HG02884 (cell line): ENCODE results near the gene CERS3.

Experiments used
- ATAC-seq: cut with Tn5 transposase; IDR thresholded peaks from one replicate; pipeline ENCODE4 v1.9.1; 2021; ENCODE audit warnings: mild to moderate bottlenecking, moderate library complexity; ENCODE audit not compliant: unreplicated experiment

The CERS3 gene

GRCh38 chr15:100385300-100386050 is 143.3 kb downstream of the CERS3 start:
- ATAC-seq: no peak

DNA sequence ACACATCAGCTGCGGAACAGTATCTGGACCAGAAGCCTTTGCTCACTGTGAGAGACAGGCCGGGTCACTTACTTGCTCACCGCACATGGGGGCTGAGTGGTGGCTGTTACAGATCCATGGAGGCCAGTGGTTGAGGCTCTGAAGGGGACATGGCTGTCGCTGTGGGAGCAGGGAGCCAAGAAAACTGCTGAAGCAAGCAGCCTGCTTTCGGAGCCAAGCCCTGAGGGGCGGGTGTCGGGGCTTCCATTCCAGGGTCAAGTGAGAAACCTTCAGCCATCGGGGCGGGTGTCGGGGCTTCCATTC is 144.7 kb downstream of the CERS3 start:
- ATAC-seq: no peak

DNA sequence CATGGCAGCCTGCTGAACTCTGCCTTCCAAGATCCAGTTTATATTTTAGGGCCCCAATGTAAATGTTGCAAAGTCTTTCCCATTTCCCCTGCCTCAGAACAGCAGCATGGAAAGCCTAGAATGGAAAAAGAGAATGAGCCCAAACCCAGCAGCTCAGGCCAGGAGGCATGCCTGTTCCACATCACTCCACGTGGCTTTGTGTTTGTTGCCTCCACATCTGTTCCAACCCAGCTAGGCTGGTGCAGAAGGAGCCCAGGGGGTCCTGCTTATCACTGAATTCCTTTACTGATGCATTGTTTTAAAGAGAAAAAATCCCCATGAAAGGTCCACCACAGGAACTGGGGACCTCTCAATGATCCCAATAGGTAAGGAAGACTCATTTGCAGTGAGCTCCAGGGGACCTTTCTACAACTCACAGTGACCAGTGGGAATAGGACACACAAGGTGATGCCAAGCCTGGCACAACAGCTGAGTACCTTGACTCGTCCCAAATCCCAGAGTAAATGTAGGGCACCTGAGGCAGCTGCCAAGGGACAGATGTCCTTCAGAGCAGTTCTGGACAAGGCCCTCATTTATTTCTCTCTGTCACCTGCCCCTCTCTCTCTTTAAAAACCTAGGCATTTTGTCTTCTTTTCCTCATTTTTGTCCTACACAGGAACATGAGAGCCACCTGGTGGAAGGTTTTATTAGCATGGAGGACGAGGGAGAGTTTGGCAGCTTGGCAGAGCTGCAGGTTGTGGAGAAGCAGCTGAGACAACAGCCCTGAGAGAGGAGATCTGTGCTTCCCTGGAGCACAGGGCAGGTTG is 145.2 kb downstream of the CERS3 start:
- ATAC-seq: no peak

- no peak for ATAC-seq
These were observed 154.8 kb downstream of the CERS3 start for GRCh38 chr15:100373942-100374341.

DNA sequence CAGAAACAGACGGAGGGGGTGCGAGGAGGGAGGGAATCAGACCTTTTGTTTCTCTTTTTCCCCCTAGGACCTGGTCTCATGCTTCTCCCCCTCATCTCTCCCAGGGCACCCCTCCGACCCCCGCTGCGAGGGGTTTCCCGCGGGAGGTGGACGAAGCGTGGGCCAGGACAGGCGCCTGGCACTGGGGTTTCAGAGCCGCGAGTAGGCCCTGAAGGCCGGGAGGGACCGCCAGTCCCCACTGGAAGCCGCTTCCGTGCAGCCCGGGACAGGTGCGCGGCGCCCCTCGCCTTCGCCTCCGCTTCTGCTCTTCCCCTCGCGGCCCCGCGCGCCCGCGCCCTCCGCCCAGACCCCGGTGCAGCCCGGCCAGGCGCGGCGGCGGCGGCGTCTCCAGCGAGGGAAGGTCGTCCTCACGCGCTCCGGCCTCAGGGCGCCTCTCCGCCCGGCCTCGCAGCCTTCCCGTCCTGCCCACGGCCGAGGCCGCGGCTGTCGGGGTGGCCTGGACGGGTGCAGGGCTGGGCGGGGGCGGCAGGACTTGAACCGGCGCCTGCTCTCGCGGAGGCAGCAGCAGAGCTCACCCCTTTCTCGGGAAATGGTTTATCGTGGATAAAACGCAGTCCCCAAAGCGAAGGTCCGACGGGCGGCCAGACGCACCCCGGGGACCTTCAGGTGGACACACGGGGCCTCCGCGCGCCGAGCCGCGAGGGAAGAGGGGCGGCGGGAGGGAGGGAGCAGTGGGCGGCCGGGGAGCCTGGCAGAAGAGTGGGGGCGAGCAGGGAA is 155.4 kb downstream of the CERS3 start:
- ATAC-seq: no peak

GRCh38 chr15:100372739-100373119 is 156.0 kb downstream of the CERS3 start:
- no peak for ATAC-seq

GRCh38 chr15:100355342-100355741 is 173.4 kb downstream of the CERS3 start:
- ATAC-seq: no peak

DNA sequence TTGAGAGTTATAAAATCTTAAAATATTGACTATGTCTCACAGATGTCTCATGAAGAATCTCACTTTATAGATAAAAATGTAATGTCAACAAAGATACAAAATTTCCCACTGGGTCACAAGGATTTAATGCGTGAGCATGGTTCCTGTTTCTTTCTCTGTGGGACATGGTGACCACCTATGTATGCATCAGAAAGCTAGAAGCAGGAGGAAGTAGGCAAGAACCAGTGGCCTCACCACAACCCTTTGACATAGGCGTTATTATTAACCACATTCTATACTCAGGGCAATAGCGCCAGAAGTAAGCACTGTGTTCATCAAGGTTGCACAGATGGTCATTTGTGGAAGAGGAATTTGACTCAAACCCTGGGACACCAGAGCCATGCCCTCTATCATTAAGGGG is 175.3 kb downstream of the CERS3 start:
- ATAC-seq: no peak

GRCh38 chr15:100350434-100351226 is 178.1 kb downstream of the CERS3 start:
- ATAC-seq: no peak
